Activated naive CD8-positive, alpha-beta T cell (primary cell): Measurements from ENCODE around the gene C2CD4D.
"Not testable (repeated sequence)": the region's sequence is repeated elsewhere in the genome, so short reads cannot be mapped to it uniquely, and the experiment has no call there.

Experiments used
- H3K27ac Mint-ChIP-seq: one replicate; pipeline ENCODE4 v1.8.0; 2021; ENCODE audit warnings: mixed read lengths
- H3K27me3 Mint-ChIP-seq: one replicate; pipeline ENCODE4 v1.8.0; 2021; ENCODE audit warnings: mixed read lengths
- H3K36me3 Mint-ChIP-seq: one replicate; pipeline ENCODE4 v1.8.0; 2021; ENCODE audit warnings: mixed read lengths
- H3K4me1 Mint-ChIP-seq: one replicate; pipeline ENCODE4 v1.8.0; 2021; ENCODE audit warnings: low read depth, mixed read lengths
- H3K4me3 Mint-ChIP-seq: one replicate; pipeline ENCODE4 v1.8.0; 2021; ENCODE audit warnings: mild to moderate bottlenecking, mixed read lengths
- H3K9me3 Mint-ChIP-seq: one replicate; pipeline ENCODE4 v1.8.0; 2021; ENCODE audit warnings: low read depth, mixed read lengths

The C2CD4D gene

DNA sequence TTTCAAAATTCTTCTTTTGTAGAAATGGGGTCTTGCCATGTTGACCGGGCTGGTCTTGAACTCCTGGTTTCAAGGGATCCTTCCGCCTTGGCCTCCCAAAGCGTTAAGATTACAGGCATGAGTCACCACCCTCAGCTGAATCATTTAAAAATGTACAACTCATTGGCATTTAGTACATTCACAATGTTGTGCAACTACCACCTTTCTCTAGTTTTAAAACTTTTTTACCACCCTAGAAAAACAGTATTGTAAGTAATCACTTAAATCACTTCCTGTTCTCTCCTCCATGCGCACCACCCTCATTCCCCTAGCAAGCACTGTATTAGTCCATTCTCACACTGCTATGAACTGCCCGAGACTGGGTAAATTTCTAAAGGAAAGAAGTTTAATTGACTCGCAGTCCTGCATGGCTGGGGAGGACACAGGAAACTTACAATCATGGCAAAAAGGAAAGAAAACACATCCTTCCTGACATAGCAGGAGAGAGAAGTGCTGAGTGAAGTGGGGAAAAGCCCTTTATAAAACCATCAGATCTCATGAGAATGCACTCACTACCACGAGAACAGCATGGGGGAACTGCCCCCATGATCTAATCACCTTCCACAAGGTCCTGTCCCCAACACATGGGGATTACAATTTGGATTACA is 28.3 kb upstream of the C2CD4D start:
- Mint-ChIP-seq H3K4me1 (peaks cover 7% of the 10 kb centered on the region), H3K9me3 (no peaks in the 10 kb centered on the region), H3K4me3 (no peak overlapping the region), H3K36me3 (no peaks in the 10 kb centered on the region), H3K27me3 (no peaks in the 10 kb centered on the region), H3K27ac (peak overlapping the region; percentile 5)

DNA sequence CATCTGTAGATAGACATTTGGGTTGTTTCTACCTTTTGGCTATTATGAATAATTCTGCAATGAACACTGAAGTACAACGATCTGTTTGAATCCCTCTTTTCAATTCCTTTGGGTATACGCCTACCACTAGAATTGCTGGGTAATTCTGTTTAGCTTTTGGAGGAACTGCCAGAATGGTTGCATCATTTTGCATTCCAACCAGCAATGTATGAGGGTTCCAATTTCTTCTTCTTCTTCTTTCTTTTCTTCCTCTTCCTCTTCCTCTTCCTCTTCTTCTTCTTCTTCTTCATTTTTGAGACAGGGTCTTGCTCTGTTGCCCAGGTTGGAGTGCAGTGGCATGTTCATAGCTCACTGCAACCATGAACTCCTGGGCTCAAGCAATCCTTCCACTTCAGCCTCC is 27.7 kb upstream of the C2CD4D start:
- Mint-ChIP-seq H3K4me1 (peaks cover 7% of the 10 kb centered on the region), H3K27ac (no peak overlapping the region), H3K9me3 (no peaks in the 10 kb centered on the region), H3K36me3 (no peaks in the 10 kb centered on the region), H3K4me3 (no peak overlapping the region), H3K27me3 (no peaks in the 10 kb centered on the region)

DNA sequence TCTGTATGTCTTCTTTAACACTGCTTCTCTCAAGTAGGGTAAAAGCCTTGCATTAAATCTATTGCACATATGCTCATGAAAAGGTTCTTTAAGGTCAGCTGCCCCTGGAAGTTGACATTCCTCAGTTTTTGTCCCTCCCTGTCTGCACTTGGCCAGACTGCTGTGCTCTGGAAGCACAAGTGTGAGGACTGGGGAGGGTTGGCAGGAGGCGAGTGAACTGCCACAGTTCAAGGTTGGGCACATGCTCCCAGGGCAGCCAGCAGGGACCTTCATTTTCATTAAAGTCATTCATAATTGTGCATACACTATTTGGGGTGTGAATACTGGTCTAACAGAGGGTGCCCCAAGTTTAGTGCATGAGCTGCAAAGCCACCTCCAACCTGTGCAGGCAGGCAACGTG is 24.8 kb upstream of the C2CD4D start:
- Mint-ChIP-seq H3K9me3 (no peaks in the 10 kb centered on the region), H3K4me3 (no peak overlapping the region), H3K27ac (no peak overlapping the region), H3K36me3 (no peaks in the 10 kb centered on the region), H3K4me1 (peaks cover 7% of the 10 kb centered on the region), H3K27me3 (no peaks in the 10 kb centered on the region)

DNA sequence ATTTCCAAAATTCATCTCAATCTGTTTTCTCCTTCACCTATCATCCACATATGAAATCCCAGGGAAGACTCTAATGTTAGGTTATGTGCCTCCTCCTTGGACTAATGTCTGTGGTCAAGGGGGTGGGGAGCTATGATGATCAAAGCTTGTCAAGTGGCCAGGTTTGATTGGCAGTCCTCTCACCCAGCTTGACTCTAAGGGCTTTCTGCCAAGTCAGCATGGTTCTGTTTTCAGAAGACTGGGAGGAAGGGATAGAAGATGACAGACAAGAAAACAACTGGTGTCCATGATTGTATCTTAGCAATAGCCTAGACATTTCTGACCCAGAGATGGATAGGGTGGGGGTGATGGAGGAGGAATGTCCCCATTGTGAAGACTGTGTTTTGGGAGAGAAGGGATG is 23.0 kb upstream of the C2CD4D start:
- H3K4me3 Mint-ChIP-seq = no peak overlapping the region
- no peaks in the 10 kb centered on the region for H3K4me1 Mint-ChIP-seq
- no peak overlapping the region for H3K27ac Mint-ChIP-seq
- no peaks in the 10 kb centered on the region for H3K36me3 Mint-ChIP-seq
- no peaks in the 10 kb centered on the region for H3K9me3 Mint-ChIP-seq
- no peaks in the 10 kb centered on the region for H3K27me3 Mint-ChIP-seq

DNA sequence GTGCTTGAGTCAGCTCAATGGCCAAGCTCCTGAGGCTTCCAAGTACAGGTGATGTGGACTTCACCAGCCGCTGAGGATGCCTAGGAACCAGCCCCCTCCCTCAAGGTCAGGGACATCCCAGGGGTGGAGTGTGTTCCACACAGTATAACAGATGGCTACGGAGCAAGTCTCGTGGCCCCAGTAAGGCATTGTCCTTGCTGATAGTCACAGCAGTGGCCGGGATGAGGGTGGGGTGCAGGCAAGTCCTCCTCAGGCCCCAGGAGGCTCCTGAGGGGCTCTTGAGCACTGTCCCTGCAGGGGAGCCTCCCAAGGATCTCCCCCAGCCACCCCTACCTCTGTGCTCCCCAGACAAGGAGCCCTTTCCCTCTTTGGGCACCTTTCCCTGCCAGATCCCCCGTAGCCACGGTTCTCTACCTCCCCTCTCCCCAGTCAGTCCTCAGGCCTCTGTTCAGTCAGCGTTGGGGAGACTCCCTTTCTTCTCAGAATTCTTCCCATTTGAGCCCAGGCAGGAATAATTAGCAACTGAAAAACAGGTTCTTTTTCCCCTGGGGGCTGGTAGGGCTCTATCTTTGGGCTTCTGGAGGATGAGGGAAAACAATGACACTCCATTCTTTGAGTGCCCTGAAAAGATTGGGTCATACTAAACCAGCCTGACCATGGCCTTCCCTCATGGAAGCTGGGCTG is 21.0 kb upstream of the C2CD4D start:
- no peaks in the 10 kb centered on the region for H3K27me3 Mint-ChIP-seq
- no peak overlapping the region for H3K27ac Mint-ChIP-seq
- no peaks in the 10 kb centered on the region for H3K4me1 Mint-ChIP-seq

DNA sequence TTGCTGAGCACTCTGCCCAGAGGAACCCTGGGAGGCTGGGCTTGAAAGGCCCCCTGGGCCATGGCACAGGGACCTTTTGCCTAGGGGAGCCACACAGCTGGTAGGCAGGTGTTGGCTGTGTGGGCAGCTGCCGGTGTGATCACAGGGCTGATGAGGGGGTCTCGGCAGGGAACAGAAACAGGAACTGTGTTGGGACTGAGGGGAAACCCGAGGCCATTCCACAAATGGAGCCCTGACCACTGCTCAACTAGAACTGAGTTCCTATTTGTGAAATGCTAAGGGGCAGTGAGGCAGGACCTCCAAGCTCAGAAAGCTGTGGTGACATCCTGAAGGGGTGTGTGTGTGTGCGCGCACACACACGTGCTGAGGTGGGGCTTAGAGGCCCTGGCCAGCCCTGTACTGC is 20.3 kb upstream of the C2CD4D start:
- no peaks in the 10 kb centered on the region for H3K9me3 Mint-ChIP-seq
- H3K4me3 Mint-ChIP-seq = no peak overlapping the region
- H3K36me3 Mint-ChIP-seq = peaks cover 2% of the 10 kb centered on the region
- no peak overlapping the region for H3K27ac Mint-ChIP-seq
- H3K4me1 Mint-ChIP-seq = no peaks in the 10 kb centered on the region
- no peaks in the 10 kb centered on the region for H3K27me3 Mint-ChIP-seq

More for the DNA sequence above, 21.0 kb upstream of the C2CD4D start:
- H3K36me3 Mint-ChIP-seq = peaks cover 2% of the 10 kb centered on the region
- H3K4me3 Mint-ChIP-seq = no peak overlapping the region
- no peaks in the 10 kb centered on the region for H3K9me3 Mint-ChIP-seq

DNA sequence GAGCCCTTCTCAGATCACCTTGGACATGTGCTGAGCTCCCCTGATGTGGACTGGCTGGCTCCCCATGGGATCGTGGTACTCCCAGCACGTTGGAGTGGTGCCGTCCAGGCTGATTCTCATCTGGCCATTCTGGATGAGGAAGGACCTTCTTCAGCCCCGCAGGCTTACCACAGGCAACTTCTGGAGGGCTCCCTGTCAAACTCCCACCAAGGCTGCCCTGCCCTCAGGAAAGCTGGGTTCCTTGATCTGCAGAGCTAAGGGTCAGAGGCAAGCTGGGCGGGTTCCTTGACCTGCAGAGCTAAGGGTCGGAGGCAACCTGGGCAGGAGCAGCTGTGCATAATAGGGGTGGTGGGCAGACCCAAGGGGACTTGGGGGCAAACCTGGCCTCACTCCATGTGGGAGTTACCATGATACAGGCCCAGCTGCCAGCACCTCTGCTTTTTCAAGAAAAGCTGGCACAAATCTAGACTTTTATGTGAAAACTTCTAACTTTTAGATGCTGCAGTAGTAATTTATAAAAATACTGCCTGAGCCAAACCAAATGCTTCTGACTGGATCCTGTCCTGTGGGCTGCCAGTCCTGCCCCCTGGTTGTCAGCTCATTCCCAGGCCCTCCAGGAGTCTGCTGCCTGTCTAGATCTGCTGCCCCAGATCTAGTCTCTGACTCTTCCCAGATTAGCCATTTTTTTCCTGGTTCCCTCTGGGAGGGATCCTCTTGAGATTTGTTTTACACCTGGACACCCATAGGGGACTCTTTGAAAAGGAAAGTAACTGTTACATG is 19.5 kb upstream of the C2CD4D start:
- Mint-ChIP-seq H3K27ac (no peak overlapping the region), H3K4me1 (no peaks in the 10 kb centered on the region), H3K36me3 (peaks cover 2% of the 10 kb centered on the region)

DNA sequence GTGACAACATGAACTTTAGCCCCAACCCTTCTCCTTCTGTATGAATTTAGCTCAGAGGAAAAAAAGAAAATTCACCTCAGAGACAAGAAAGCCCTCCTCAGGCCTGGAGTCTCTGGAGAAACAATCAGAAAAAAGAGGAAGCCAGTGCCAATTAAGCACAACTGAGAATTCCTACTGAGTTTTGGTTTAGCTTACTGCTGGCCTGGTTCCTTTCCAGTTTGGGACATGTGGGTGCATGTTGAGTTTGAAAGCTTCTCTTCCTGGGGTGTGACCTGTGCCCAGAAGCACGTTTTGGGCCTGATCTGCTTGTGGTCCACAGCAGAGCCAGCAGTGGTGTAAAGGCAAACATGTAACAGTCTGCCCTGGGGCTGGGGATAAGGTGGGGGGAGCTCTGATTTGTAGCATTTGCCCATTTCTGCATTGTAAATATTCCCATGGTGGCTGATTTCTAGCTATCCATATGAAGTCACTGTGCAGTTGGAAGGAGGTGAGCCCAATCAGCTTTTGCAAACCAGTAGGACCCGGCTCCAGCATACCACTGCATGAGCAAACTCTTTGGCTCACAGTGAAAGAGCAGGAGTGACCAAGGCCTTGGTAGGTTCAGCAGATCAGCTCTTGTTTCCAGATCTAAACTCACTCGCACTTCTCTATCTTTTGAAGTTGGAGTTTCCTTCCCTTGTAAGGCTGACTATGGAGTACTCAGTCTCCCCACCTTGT is 18.6 kb upstream of the C2CD4D start:
- no peak overlapping the region for H3K27ac Mint-ChIP-seq
- no peaks in the 10 kb centered on the region for H3K27me3 Mint-ChIP-seq
- H3K9me3 Mint-ChIP-seq = no peaks in the 10 kb centered on the region
- peaks cover 2% of the 10 kb centered on the region for H3K36me3 Mint-ChIP-seq
- H3K4me3 Mint-ChIP-seq = no peak overlapping the region
- H3K4me1 Mint-ChIP-seq = no peaks in the 10 kb centered on the region

More for the DNA sequence above, 19.5 kb upstream of the C2CD4D start:
- Mint-ChIP-seq H3K4me3 (no peak overlapping the region), H3K9me3 (no peaks in the 10 kb centered on the region), H3K27me3 (no peaks in the 10 kb centered on the region)

DNA sequence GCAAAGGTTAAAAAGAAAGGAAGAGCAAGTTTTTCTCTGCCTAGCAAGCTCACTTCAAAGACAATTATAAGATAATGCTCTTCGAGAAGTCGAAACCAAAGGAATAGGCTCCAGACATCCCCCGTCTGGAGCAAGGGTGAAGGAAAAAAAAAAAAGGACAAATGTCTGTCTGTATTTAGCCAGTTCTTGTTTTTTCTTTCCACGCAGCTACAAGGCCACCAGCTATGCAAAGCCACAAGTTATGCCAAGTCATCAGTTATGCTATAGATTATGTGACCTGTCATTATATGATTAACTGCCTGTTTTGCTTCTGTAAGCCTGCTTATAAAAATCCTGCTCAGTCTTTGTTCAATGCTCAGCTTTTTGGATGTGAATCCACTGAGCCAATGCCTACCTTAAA is 16.3 kb upstream of the C2CD4D start:
- Mint-ChIP-seq H3K27ac (no peak overlapping the region), H3K4me3 (no peak overlapping the region), H3K27me3 (no peaks in the 10 kb centered on the region), H3K4me1 (no peaks in the 10 kb centered on the region), H3K9me3 (no peaks in the 10 kb centered on the region), H3K36me3 (peaks cover 2% of the 10 kb centered on the region)

DNA sequence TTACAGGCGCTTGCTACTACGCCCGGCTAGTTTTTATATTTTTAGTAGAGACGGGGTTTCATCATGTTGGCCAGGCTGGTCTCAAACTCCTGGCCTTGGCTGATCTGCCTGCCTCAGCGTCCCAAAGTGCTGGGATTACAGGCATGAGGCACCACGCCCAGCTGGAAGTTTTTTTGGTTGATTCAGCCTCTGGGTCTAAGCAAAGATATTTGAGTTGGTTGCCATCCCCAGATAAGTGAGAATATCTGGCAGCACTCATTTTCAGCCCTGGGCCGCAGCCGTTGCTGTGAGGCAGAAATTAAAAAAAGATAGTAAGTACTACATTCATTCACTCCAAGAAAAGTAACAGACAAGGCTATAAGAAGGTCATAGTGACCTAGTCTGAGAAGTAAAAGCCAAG is 15.9 kb upstream of the C2CD4D start:
- H3K9me3 Mint-ChIP-seq, H3K4me3 Mint-ChIP-seq, H3K4me1 Mint-ChIP-seq, H3K27ac Mint-ChIP-seq, H3K27me3 Mint-ChIP-seq, H3K36me3 Mint-ChIP-seq: not testable (repeated sequence)

DNA sequence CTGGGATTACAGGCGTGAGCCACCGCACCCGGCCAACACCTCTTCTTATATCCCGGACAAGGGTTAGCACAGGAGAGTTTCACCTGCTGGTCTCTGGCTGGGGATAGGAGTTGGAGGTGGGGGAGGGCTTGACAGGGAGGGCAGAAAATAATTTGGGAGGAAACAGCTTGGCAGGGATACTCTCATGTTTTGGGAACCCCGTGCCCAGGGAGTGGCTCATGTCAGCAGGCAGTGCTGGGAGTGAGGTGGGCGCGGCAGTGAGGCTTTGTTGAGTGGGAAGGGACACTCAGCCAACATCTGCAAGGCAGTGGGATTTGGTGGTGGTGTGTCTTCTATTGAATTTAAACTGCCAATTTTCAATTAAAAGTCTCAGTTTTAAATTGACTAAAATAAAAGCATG is 15.0 kb upstream of the C2CD4D start:
- Mint-ChIP-seq H3K4me1 (no peaks in the 10 kb centered on the region), H3K4me3 (no peak overlapping the region), H3K27me3 (no peaks in the 10 kb centered on the region), H3K9me3 (no peaks in the 10 kb centered on the region), H3K27ac (no peak overlapping the region), H3K36me3 (peaks cover 2% of the 10 kb centered on the region)

DNA sequence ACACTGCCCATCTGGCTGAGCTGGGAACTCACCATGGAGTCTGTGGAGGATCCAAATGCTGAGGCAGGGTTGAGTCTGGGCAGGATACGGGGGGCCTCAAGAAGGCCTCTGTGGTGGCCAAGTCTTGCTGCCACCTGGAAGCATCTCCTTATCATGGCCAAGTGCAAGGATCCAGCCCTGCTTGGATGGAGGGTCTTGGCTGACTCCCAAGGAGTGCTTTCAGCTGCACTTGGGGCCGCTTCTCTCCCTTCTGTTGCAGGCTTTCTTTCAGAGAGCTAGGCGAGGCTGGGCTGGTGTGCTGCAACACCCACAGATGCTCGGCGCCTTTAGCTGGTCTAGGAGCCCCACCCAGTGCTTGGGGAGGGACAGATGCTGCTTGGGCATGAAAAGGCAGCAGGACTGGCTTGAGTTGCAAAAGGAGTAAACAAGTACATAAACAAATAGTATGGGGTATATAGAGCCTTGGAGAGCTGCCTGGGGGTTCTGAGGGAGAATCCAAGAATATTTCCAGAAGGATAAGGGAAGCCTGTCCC is 13.9 kb upstream of the C2CD4D start, which contains the start of gene THEM5:
Gene THEM5 (minus strand): TSS at position 302 of the 533 bp plus-strand sequence. CDS start 147 bp downstream, at position 155.
- H3K4me3 Mint-ChIP-seq = no peak within 1 kb of the TSS
- H3K27me3 Mint-ChIP-seq = no peaks in the 10 kb centered on the region
- peaks cover 3% of the 10 kb centered on the region for H3K4me1 Mint-ChIP-seq
- H3K9me3 Mint-ChIP-seq = no peaks in the 10 kb centered on the region
- peaks cover 2% of the 10 kb centered on the region for H3K36me3 Mint-ChIP-seq
- no peak within 1 kb of the TSS for H3K27ac Mint-ChIP-seq

DNA sequence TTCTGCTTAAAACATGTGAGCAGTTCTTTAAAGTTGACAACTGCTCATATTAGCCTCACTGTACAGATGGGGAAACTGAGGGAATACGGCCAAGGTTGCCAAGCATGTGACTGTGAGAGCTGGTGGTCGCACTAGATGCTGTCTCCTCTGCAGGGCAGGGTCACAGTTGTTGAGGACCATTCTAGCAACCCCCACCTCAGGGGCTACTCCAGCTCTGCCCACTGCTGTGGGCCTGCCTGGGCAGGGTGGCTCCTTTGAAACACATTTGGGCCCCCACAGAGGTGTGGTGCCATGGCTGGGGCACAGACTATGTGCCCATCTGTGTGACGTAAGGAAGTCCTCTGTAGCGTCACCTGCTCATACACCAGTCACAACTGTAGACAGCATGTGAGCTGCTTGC is 13.1 kb upstream of the C2CD4D start:
- Mint-ChIP-seq H3K27me3 (no peaks in the 10 kb centered on the region), H3K27ac (no peak overlapping the region), H3K9me3 (no peaks in the 10 kb centered on the region), H3K36me3 (peaks cover 2% of the 10 kb centered on the region), H3K4me1 (peaks cover 3% of the 10 kb centered on the region), H3K4me3 (no peak overlapping the region)

DNA sequence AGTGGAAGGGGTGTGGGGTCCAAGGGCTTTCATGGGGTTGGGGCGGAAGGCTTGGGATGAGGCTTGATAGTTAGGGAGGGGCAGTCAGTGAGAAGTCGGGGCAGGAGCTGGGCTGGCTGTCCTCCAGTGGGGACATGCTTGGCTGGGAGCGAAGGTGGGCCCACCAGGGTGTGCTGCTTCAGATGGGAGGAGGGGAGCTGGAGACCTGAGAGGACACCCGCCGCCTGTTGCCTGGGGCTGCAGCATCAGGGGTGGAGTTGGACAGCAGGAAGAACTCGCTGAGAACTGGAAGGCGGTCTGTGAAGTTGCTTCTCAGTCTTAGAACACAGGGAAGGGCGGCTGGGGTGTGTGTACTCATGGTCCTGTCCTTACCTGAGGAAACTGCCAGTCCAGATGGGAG is 12.3 kb upstream of the C2CD4D start:
- Mint-ChIP-seq H3K4me1 (peaks cover 3% of the 10 kb centered on the region), H3K36me3 (peaks cover 2% of the 10 kb centered on the region), H3K27me3 (no peaks in the 10 kb centered on the region), H3K9me3 (no peaks in the 10 kb centered on the region), H3K27ac (no peak overlapping the region), H3K4me3 (no peak overlapping the region)

DNA sequence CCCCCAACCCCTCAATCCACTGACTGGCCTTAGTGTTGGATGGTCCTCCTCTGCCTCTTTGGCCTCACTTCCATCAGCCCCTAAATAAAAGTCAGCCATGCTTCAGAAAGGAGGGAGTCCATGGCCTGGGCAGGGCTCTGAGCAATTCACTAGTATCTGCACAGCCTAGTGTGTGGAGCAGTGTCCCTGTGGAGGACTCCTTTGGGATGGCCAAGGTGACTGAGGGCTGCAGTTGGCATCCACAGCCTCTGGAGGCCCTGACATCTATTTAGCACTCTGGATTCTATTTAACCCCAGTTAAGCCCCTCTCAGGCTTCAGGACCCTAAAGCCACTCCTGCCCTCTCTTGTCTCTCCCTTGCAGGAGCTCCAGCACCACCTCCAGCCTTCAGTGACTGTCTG is 10.3 kb upstream of the C2CD4D start:
- Mint-ChIP-seq H3K36me3 (peaks cover 6% of the 10 kb centered on the region), H3K27me3 (no peaks in the 10 kb centered on the region), H3K27ac (no peak overlapping the region), H3K4me3 (no peak overlapping the region), H3K4me1 (peaks cover 3% of the 10 kb centered on the region), H3K9me3 (no peaks in the 10 kb centered on the region)
